Measurements from ENCODE around the gene SBSN. TPM values are rescaled to one million over a fixed set of nuclear protein-coding genes. Genes with fewer than 3 reads are reported as not detected.

SBSN gene
- polyA plus RNA-seq (2013, experiment 1 of 2): not detected
- polyA plus RNA-seq (2013, experiment 2 of 2): not detected

GRCh38 chr19:35528218-35529038 is at the start of gene SBSN:
Gene SBSN (minus strand): TSS chr19:35528311. CDS start chr19:35528281, 30 bp downstream.
- no peaks in the 10 kb centered on the region for H3K36me3 ChIP-seq (ENCODE audit: insufficient read depth, low read length)
- H3K4me3 ChIP-seq (ENCODE audit: low read length): no peak within 1 kb of the TSS
- no peak within 1 kb of the TSS for H3K9ac ChIP-seq (ENCODE audit: low read depth, low read length)
- H3K9me3 ChIP-seq (ENCODE audit: insufficient read depth, low read depth, low read length): no peaks in the 10 kb centered on the region
- WGBS: 89% methylated on average over 8 of the region's 11 CpGs
- H3K27ac ChIP-seq (ENCODE audit: low read depth, low read length): no peak within 1 kb of the TSS
- peaks cover 14% of the 10 kb centered on the region for H3K27me3 ChIP-seq (ENCODE audit: insufficient read depth, low read length)
- peaks cover 17% of the 10 kb centered on the region; the same call in 1 of the 2 replicates for H3K4me1 ChIP-seq (ENCODE audit: insufficient read depth, low read length)

- WGBS: 97% methylated on average over 1 of the region's 1 CpG
- Histone ChIP-seq H3K27ac (ENCODE audit: low read depth, low read length) (no peak overlapping the region), H3K9ac (ENCODE audit: low read depth, low read length) (no peak overlapping the region), H3K4me3 (ENCODE audit: low read length) (no peak overlapping the region), H3K9me3 (ENCODE audit: insufficient read depth, low read depth, low read length) (peaks cover 10% of the 10 kb centered on the region), H3K27me3 (ENCODE audit: insufficient read depth, low read length) (no peaks in the 10 kb centered on the region), H3K36me3 (ENCODE audit: insufficient read depth, low read length) (no peaks in the 10 kb centered on the region), H3K4me1 (ENCODE audit: insufficient read depth, low read length) (no peaks in the 10 kb centered on the region)
Observed at GRCh38 chr19:35571406-35571965, 43.4 kb upstream of the SBSN start.

- H3K27ac ChIP-seq (ENCODE audit: low read depth, low read length): no peak overlapping the region
- H3K4me3 ChIP-seq (ENCODE audit: low read length): no peak overlapping the region
- H3K36me3 ChIP-seq (ENCODE audit: insufficient read depth, low read length): no peaks in the 10 kb centered on the region
- no peaks in the 10 kb centered on the region for H3K4me1 ChIP-seq (ENCODE audit: insufficient read depth, low read length)
- 86% methylated on average over 5 of the region's 5 CpGs for WGBS
- H3K27me3 ChIP-seq (ENCODE audit: insufficient read depth, low read length): no peaks in the 10 kb centered on the region
- no peaks in the 10 kb centered on the region for H3K9me3 ChIP-seq (ENCODE audit: insufficient read depth, low read depth, low read length)
- H3K9ac ChIP-seq (ENCODE audit: low read depth, low read length): no peak overlapping the region
Observed at GRCh38 chr19:35569281-35569781, 41.2 kb upstream of the SBSN start.

GRCh38 chr19:35566738-35567137 is 38.6 kb upstream of the SBSN start:
- no peaks in the 10 kb centered on the region for H3K4me1 ChIP-seq (ENCODE audit: insufficient read depth, low read length)
- no peaks in the 10 kb centered on the region for H3K27me3 ChIP-seq (ENCODE audit: insufficient read depth, low read length)
- no peak overlapping the region for H3K9ac ChIP-seq (ENCODE audit: low read depth, low read length)
- no peaks in the 10 kb centered on the region for H3K9me3 ChIP-seq (ENCODE audit: insufficient read depth, low read depth, low read length)
- 94% methylated on average over 7 of the region's 7 CpGs for WGBS
- H3K27ac ChIP-seq (ENCODE audit: low read depth, low read length): no peak overlapping the region
- no peak overlapping the region for H3K4me3 ChIP-seq (ENCODE audit: low read length)
- H3K36me3 ChIP-seq (ENCODE audit: insufficient read depth, low read length): no peaks in the 10 kb centered on the region

- Histone ChIP-seq H3K27me3 (ENCODE audit: insufficient read depth, low read length) (no peaks in the 10 kb centered on the region), H3K27ac (ENCODE audit: low read depth, low read length) (no peak overlapping the region), H3K9me3 (ENCODE audit: insufficient read depth, low read depth, low read length) (no peaks in the 10 kb centered on the region), H3K9ac (ENCODE audit: low read depth, low read length) (no peak overlapping the region), H3K36me3 (ENCODE audit: insufficient read depth, low read length) (no peaks in the 10 kb centered on the region), H3K4me1 (ENCODE audit: insufficient read depth, low read length) (no peaks in the 10 kb centered on the region), H3K4me3 (ENCODE audit: low read length) (no peak overlapping the region)
- WGBS: 90% methylated on average over 12 of the region's 12 CpGs
Observed at GRCh38 chr19:35565016-35565856, 37.1 kb upstream of the SBSN start.

- H3K9ac ChIP-seq (ENCODE audit: low read depth, low read length): no peak within 1 kb of the TSS
- H3K4me1 ChIP-seq (ENCODE audit: insufficient read depth, low read length): no peaks in the 10 kb centered on the region
- H3K36me3 ChIP-seq (ENCODE audit: insufficient read depth, low read length): no peaks in the 10 kb centered on the region
- H3K4me3 ChIP-seq (ENCODE audit: low read length): no peak within 1 kb of the TSS
- H3K9me3 ChIP-seq (ENCODE audit: insufficient read depth, low read depth, low read length): no peaks in the 10 kb centered on the region
- no peak within 1 kb of the TSS for H3K27ac ChIP-seq (ENCODE audit: low read depth, low read length)
- peaks cover 19% of the 10 kb centered on the region for H3K27me3 ChIP-seq (ENCODE audit: insufficient read depth, low read length)
- 85% methylated on average over 13 of the region's 15 CpGs for WGBS
Observed at GRCh38 chr19:35563207-35563829, 35.2 kb upstream of the SBSN start, which contains the start of gene ATP4A. Gene ATP4A (minus strand): TSS chr19:35563658. CDS start chr19:35563629, 29 bp downstream.

GRCh38 chr19:35562776-35563175 is 34.7 kb upstream of the SBSN start:
- no peaks in the 10 kb centered on the region for H3K9me3 ChIP-seq (ENCODE audit: insufficient read depth, low read depth, low read length)
- no peak overlapping the region for H3K9ac ChIP-seq (ENCODE audit: low read depth, low read length)
- H3K4me1 ChIP-seq (ENCODE audit: insufficient read depth, low read length): no peaks in the 10 kb centered on the region
- WGBS: 70% methylated on average over 2 of the region's 2 CpGs
- no peaks in the 10 kb centered on the region for H3K36me3 ChIP-seq (ENCODE audit: insufficient read depth, low read length)
- no peak overlapping the region for H3K27ac ChIP-seq (ENCODE audit: low read depth, low read length)
- H3K4me3 ChIP-seq (ENCODE audit: low read length): no peak overlapping the region
- H3K27me3 ChIP-seq (ENCODE audit: insufficient read depth, low read length): peaks cover 21% of the 10 kb centered on the region

- Histone ChIP-seq H3K27ac (ENCODE audit: low read depth, low read length) (no peak overlapping the region), H3K4me3 (ENCODE audit: low read length) (no peak overlapping the region), H3K9me3 (ENCODE audit: insufficient read depth, low read depth, low read length) (no peaks in the 10 kb centered on the region), H3K9ac (ENCODE audit: low read depth, low read length) (no peak overlapping the region), H3K4me1 (ENCODE audit: insufficient read depth, low read length) (no peaks in the 10 kb centered on the region), H3K36me3 (ENCODE audit: insufficient read depth, low read length) (no peaks in the 10 kb centered on the region), H3K27me3 (ENCODE audit: insufficient read depth, low read length) (peaks cover 21% of the 10 kb centered on the region)
- WGBS: 75% methylated on average over 17 of the region's 17 CpGs
Observed at GRCh38 chr19:35562336-35562735, 34.2 kb upstream of the SBSN start.

GRCh38 chr19:35561436-35561835 is 33.3 kb upstream of the SBSN start:
- 87% methylated on average over 6 of the region's 6 CpGs for WGBS
- no peaks in the 10 kb centered on the region for H3K9me3 ChIP-seq (ENCODE audit: insufficient read depth, low read depth, low read length)
- no peaks in the 10 kb centered on the region for H3K36me3 ChIP-seq (ENCODE audit: insufficient read depth, low read length)
- peaks cover 25% of the 10 kb centered on the region for H3K27me3 ChIP-seq (ENCODE audit: insufficient read depth, low read length)
- H3K4me1 ChIP-seq (ENCODE audit: insufficient read depth, low read length): no peaks in the 10 kb centered on the region
- H3K4me3 ChIP-seq (ENCODE audit: low read length): no peak overlapping the region
- H3K9ac ChIP-seq (ENCODE audit: low read depth, low read length): no peak overlapping the region
- H3K27ac ChIP-seq (ENCODE audit: low read depth, low read length): no peak overlapping the region

- Histone ChIP-seq H3K27ac (ENCODE audit: low read depth, low read length) (no peak overlapping the region), H3K36me3 (ENCODE audit: insufficient read depth, low read length) (no peaks in the 10 kb centered on the region), H3K27me3 (ENCODE audit: insufficient read depth, low read length) (peaks cover 27% of the 10 kb centered on the region), H3K9me3 (ENCODE audit: insufficient read depth, low read depth, low read length) (no peaks in the 10 kb centered on the region), H3K9ac (ENCODE audit: low read depth, low read length) (no peak overlapping the region), H3K4me1 (ENCODE audit: insufficient read depth, low read length) (no peaks in the 10 kb centered on the region), H3K4me3 (ENCODE audit: low read length) (no peak overlapping the region)
- 73% methylated on average over 6 of the region's 6 CpGs for WGBS
Observed at GRCh38 chr19:35560677-35561076, 32.6 kb upstream of the SBSN start.
